B cell (primary cell): ENCODE results near the gene CDCA5. TPM values are rescaled to one million over a fixed set of nuclear protein-coding genes. Genes with fewer than 3 reads are reported as not detected.
A peak's percentile ranks its signal among the peaks of the same experiment; 100 is the strongest.

Experiments used
- ATAC-seq: fragments of 200-7000 bp; cut with Tn5 transposase; one replicate; pipeline ENCODE4 v1.10.0; 2021; ENCODE audit warnings: low read depth, mild to moderate bottlenecking, moderate number of reproducible peaks, moderate library complexity
- CTCF ChIA-PET: fragments of 350-600 bp; sonication (Branson Sonifier 250); formaldehyde crosslinking; loops from one replicate; lab custom pipeline; 2021; ENCODE audit warnings: antibody characterized with exemption, inconsistent platforms; lab: Charles Lee
- POLR2A ChIA-PET: fragments of 350-600 bp; sonication (Branson Sonifier 250); formaldehyde crosslinking; loops from one replicate; lab custom pipeline; 2021; ENCODE audit warnings: antibody characterized with exemption; lab: Charles Lee
- DNase-seq: peaks from one replicate; pipeline ENCODE4 v3.0.0; 2013
- H2AFZ ChIP-seq: 2 replicates; pipeline ENCODE4 v1.6.1; 2012; ENCODE audit warnings: mild to moderate bottlenecking, low read depth, low read length; ENCODE audit not compliant: insufficient read depth, poor library complexity, severe bottlenecking
- H3K27ac ChIP-seq, 2 donors: 1 replicate in 1 of 2; 2 replicates in 1 of 2; pipeline ENCODE4 v1.5.1; 2012 to 2013; ENCODE audit warnings: low read length in 2 of 2, mild to moderate bottlenecking in 2 of 2, moderate library complexity in 1 of 2
- H3K27me3 ChIP-seq, 4 experiments: fragments of 200-600 bp in 1 of 4; sonication (generic) in 1 of 4; replicated peaks in 1 of 4; 1 replicate in 2 of 4; 2 replicates in 2 of 4; pipeline versions ENCODE4 v1.6.1 to v1.7.0; 2013 to 2016; ENCODE audit warnings: low read length in 3 of 4, mild to moderate bottlenecking in 2 of 4, mixed read lengths in 1 of 4, moderate library complexity in 1 of 4; ENCODE audit not compliant: insufficient read depth in 4 of 4, control insufficient read depth in 3 of 4; ENCODE audit errors: control extremely low read depth in 1 of 4
- H3K36me3 ChIP-seq, 2 experiments: replicated peaks in 1 of 2; 1 replicate in 1 of 2; 2 replicates in 1 of 2; pipeline versions ENCODE4 v1.6.1 to v1.7.1; 2013; ENCODE audit warnings: low read length in 1 of 2; ENCODE audit not compliant: insufficient read depth in 2 of 2, control insufficient read depth in 1 of 2; ENCODE audit errors: control extremely low read depth in 1 of 2, extremely low read depth in 1 of 2
- H3K4me1 ChIP-seq, 2 donors: fragments of 200-600 bp in 1 of 2; sonication (generic) in 1 of 2; 1 replicate in 1 of 2; 2 replicates in 1 of 2; pipeline versions ENCODE4 v1.5.1 to v1.6.1; 2013 to 2017; ENCODE audit warnings: low read length in 2 of 2; ENCODE audit not compliant: control insufficient read depth in 2 of 2, insufficient read depth in 2 of 2
- H3K4me2 ChIP-seq: replicated peaks from 2 replicates; pipeline ENCODE3; 2012; ENCODE audit warnings: mild to moderate bottlenecking, low read depth, low read length; ENCODE audit not compliant: poor library complexity, severe bottlenecking
- H3K4me3 ChIP-seq, 5 experiments: fragments of 200-600 bp in 1 of 5; sonication (generic) in 1 of 5; 1 replicate in 3 of 5; 2 replicates in 2 of 5; pipeline versions ENCODE4 v1.5.1 to v1.7.0; 2011 to 2016; ENCODE audit warnings: low read length in 4 of 5, mild to moderate bottlenecking in 4 of 5, low read depth in 2 of 5, control low read depth in 1 of 5, moderate library complexity in 1 of 5; ENCODE audit not compliant: insufficient read depth in 1 of 5; ENCODE audit errors: control extremely low read depth in 1 of 5, extremely low read depth in 1 of 5
- H3K79me2 ChIP-seq: fragments of 200-600 bp; sonication (generic); one replicate; pipeline ENCODE4 v1.6.0; 2016; ENCODE audit warnings: low read length; ENCODE audit not compliant: control insufficient read depth, insufficient read depth
- H3K9ac ChIP-seq: fragments of 200-600 bp; sonication (generic); 2 replicates; pipeline ENCODE4 v1.6.1; 2017; ENCODE audit warnings: mild to moderate bottlenecking, low read length, moderate library complexity
- H3K9me3 ChIP-seq, 3 donors: one replicate each; pipeline versions ENCODE4 v1.6.1 to v1.7.1; 2013; ENCODE audit warnings: low read length in 2 of 3; ENCODE audit not compliant: control insufficient read depth in 2 of 3, insufficient read depth in 1 of 3; ENCODE audit errors: control extremely low read depth in 1 of 3
- H4K20me1 ChIP-seq: 2 replicates; pipeline ENCODE4 v1.6.0; 2012; ENCODE audit warnings: mild to moderate bottlenecking, low read length; ENCODE audit not compliant: insufficient read depth, control insufficient read depth, poor library complexity, severe bottlenecking
- H3K27ac Mint-ChIP-seq: one replicate; pipeline ENCODE4 v1.8.0; 2021; ENCODE audit warnings: mixed read lengths
- H3K27me3 Mint-ChIP-seq: one replicate; pipeline ENCODE4 v1.8.0; 2021; ENCODE audit warnings: mixed read lengths
- H3K4me1 Mint-ChIP-seq: one replicate; pipeline ENCODE4 v1.8.0; 2021; ENCODE audit warnings: mixed read lengths
- H3K4me3 Mint-ChIP-seq: one replicate; pipeline ENCODE4 v1.8.0; 2021; ENCODE audit warnings: mixed read lengths
- H3K9me3 Mint-ChIP-seq: one replicate; pipeline ENCODE4 v1.8.0; 2022; ENCODE audit warnings: mixed read lengths; ENCODE audit not compliant: insufficient read depth
- CTCF ChIP-seq: fragments of 200-600 bp; IDR thresholded peaks from one replicate; pipeline ENCODE4 v1.8.0; 2022; ENCODE audit warnings: antibody characterized with exemption, mild to moderate bottlenecking
- EZH2 ChIP-seq: IDR thresholded peaks from 2 replicates; pipeline ENCODE4 v1.6.1; 2012; ENCODE audit warnings: borderline replicate concordance, low read depth, mild to moderate bottlenecking, moderate library complexity, low read length; ENCODE audit not compliant: insufficient read depth, poor library complexity, severe bottlenecking
- WGBS: methylation state at CpG from one replicate; pipeline ENCODE4 v1.1.5; 2013; ENCODE audit warnings: missing lambda C conversion rate; ENCODE audit not compliant: insufficient coverage; 5-methylcytosine and 5-hydroxymethylcytosine counted together
- intact Hi-C: fragments of 100-400 bp; cut with micrococcal nuclease; formaldehyde crosslinking; loops from one replicate; pipeline ENCODE4 v1.10.0; 2022
- polyA plus RNA-seq: library from polyadenylated mRNA; depleted of rRNA; stranded (reverse); fragments of >200 nt; gene quantifications from 2 replicates; pipeline ENCODE4 v1.2.3, GENCODE V29; 2012
- total RNA-seq, 2 donors: library from RNA; stranded (reverse); fragments of 120-200 nt in 1 of 2; gene quantifications; 1 replicate in 1 of 2; 2 replicates in 1 of 2; pipeline versions ENCODE4 v1.2.3 to v1.2.4, GENCODE V29; 2013 to 2022

CDCA5 gene
- total and polyA plus RNA-seq, 2 donors (not counting 1 experiment from before 2014, with no cell fraction given), result 1.1 to 1.4 TPM

GRCh38 chr11:65125197-65126056 lies 41.6 kb upstream of the CDCA5 start:
- Histone ChIP-seq H3K27ac (no peak overlapping the region), H2AFZ (no peak overlapping the region), H3K4me3 (no peak overlapping the region), H3K27me3 (no peaks in the 10 kb centered on the region), H3K4me2 (no peak overlapping the region), H3K9ac (no peak overlapping the region), H4K20me1 (peaks cover 57% of the 10 kb centered on the region), H3K9me3 (no peaks in the 10 kb centered on the region), H3K4me1 (peaks cover 31 to 50% of the 10 kb centered on the region in 2 donors), H3K79me2 (peaks cover 79% of the 10 kb centered on the region), H3K36me3 (peaks cover 2 to 73% of the 10 kb centered on the region in 2 experiments)
- Mint-ChIP-seq H3K27me3 (no peaks in the 10 kb centered on the region), H3K4me1 (peaks cover 43% of the 10 kb centered on the region), H3K9me3 (no peaks in the 10 kb centered on the region), H3K27ac (peak overlapping the region; percentile 50), H3K4me3 (no peak overlapping the region)
- ATAC-seq, result no peak
- intact Hi-C loops, result no loop called here
- POLR2A ChIA-PET, result no interaction called here
- CTCF ChIA-PET, result interaction anchor here (4.4 kb wide), 1 partner anchor 13 kb away, joined by 20 read pairs; the partner anchor contains the start of gene TM7SF2
- DNase-seq, result no peak
- 93% methylated on average over 6 of the region's 12 CpGs for WGBS
- no peak for TF ChIP-seq CTCF
- TF ChIP-seq EZH2, result no peak
